Measurements from ENCODE around the gene MRPL36. TPM values are rescaled to one million over a fixed set of nuclear protein-coding genes. Genes with fewer than 3 reads are reported as not detected.

Gene MRPL36
- total and polyA plus RNA-seq, 8 donors, result 4.9 to 101 (median 72.8) TPM

DNA sequence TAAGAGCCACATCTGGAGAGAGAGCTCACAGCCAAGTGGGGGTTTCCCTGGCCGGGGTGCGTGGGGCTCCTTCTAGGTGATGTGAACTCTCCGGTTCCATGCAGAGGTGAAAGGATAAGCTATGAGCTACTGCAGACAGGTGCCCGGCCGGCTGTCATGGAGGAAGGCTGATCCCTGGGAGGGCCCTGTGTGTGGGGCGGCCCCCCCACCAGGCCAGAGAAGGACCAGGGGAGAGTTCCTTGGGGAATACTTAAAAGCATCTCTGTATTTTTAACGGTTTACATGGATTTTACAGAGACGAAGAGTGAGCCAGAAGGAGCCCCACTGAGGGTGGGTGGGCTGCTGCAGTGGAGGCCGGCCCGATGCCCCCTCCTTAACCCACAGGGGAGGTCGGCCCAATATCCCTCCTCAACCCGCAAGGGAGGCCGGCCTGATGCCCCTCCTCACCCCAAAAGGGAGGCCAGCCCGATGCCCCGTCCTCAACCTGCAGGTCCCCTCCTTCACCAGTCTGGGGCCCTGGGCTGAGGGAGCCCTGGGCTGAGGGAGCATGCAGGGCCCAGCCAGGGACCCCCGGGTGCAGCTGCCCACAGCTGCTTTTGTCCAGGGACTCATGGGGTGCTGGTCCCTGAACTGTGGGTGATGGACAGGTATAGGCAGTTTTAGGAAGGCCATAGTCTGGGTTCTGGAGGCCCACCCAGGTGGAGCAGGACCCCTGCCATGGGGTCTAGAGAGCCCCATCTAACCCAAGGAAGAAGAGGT lies 31.9 kb downstream of the MRPL36 start:
- H3K27me3 ChIP-seq, result peaks cover 0 to 57% (median 8%) of the 10 kb centered on the region in 3 donors
- H3K27ac ChIP-seq, result no peak overlapping the region
- TF ChIP-seq POLR2AphosphoS5 (IDR thresholded peaks at IDR 0.05) (no peak), EP300 (IDR thresholded peaks at IDR 0.05) (no peak), POLR2A (IDR thresholded peaks at IDR 0.05) (no peak)
- TF ChIP-seq, protein P1, sequence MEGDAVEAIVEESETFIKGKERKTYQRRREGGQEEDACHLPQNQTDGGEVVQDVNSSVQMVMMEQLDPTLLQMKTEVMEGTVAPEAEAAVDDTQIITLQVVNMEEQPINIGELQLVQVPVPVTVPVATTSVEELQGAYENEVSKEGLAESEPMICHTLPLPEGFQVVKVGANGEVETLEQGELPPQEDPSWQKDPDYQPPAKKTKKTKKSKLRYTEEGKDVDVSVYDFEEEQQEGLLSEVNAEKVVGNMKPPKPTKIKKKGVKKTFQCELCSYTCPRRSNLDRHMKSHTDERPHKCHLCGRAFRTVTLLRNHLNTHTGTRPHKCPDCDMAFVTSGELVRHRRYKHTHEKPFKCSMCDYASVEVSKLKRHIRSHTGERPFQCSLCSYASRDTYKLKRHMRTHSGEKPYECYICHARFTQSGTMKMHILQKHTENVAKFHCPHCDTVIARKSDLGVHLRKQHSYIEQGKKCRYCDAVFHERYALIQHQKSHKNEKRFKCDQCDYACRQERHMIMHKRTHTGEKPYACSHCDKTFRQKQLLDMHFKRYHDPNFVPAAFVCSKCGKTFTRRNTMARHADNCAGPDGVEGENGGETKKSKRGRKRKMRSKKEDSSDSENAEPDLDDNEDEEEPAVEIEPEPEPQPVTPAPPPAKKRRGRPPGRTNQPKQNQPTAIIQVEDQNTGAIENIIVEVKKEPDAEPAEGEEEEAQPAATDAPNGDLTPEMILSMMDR (IDR thresholded peaks at IDR 0.05), result no peak
- no peaks in the 10 kb centered on the region for H3K36me3 ChIP-seq
- WGBS, 5 donors, result 55 to 80% (median 77%) methylated on average over 9 to 16 of the region's 16 CpGs
- intact Hi-C loops (cut with DNase I; ENCODE audit: low total_unique reads), result loop anchor here (10.0 kb wide), 1 partner anchor 277 kb away; no protein-coding TSS in a partner anchor
- no peaks in the 10 kb centered on the region for H3K9me3 ChIP-seq
- no peaks in the 10 kb centered on the region for H3K4me1 ChIP-seq
- H3K4me3 ChIP-seq, result no peak overlapping the region
- DNase-seq, result no peak

DNA sequence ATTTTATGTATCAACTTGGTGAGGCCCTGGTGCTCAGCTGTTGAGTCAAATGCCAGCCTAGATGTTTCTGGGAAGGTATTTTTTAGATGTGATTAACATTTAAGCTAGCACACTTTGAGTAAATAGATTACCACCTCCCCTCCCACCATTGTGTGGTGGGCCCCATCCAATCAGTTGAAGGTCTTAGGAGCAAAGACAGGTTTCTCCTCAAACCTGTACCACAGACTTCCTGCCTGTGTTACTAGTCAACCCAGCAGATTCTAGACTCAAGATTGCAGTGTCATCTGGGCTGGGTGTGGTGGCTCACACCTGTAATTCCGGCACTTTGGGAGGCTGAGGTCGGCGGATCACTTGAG lies 33.8 kb downstream of the MRPL36 start:
- Histone ChIP-seq H3K27me3 (peaks cover 0 to 73% (median 8%) of the 10 kb centered on the region in 3 donors), H3K4me1 (no peaks in the 10 kb centered on the region), H3K9me3 (no peaks in the 10 kb centered on the region), H3K4me3 (no peak overlapping the region), H3K36me3 (no peaks in the 10 kb centered on the region), H3K27ac (no peak overlapping the region)
- WGBS, 5 donors, result 87 to 97% (median 88%) methylated on average over 3 of the region's 3 CpGs
- intact Hi-C loops (cut with DNase I; ENCODE audit: low total_unique reads), result loop anchor here (10.0 kb wide), 1 partner anchor 279 kb away; no protein-coding TSS in a partner anchor
- TF ChIP-seq EP300 (IDR thresholded peaks at IDR 0.05), result no peak
- TF ChIP-seq POLR2AphosphoS5 (IDR thresholded peaks at IDR 0.05), result no peak
- no peak for TF ChIP-seq POLR2A (IDR thresholded peaks at IDR 0.05)
- TF ChIP-seq, protein P1 (IDR thresholded peaks at IDR 0.05), result no peak
- no peak for DNase-seq

DNA sequence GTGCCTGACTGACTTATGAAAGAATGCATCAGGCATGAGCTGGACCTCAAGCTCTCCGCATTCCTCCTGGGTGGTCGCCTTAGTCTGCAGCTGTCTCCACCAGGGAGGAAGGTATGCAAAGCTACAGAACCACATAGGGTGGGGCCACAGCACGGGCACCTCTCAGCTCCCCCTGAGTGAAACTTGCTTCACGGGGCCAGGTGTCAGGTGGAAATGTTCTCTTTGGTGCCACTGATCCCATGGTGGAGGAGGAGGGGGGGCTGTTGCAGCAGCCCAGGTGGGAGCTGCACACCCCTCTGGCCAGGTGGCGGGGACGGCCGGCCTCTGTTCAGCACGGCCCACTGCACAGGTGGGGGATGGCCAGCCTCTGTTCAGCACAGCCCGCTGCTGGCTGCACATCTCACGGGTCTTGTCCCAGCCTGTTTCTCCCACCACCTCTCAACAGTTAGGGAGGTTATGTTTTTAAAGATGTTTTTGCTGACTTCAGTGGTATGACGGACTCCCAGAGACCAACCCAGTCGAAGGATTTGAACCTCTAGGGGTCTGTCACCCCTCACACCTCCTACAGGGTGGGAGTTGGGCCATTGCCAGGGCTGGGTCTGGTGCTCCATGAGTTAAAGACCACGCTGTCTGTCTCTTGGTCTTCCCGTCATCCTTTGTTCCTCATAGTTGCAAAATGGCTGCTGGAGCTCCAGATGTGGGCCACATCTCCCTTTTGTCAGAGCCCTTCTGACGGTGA lies 34.3 kb downstream of the MRPL36 start:
- H3K36me3 ChIP-seq, result no peaks in the 10 kb centered on the region
- no peak for DNase-seq
- TF ChIP-seq POLR2AphosphoS5 (IDR thresholded peaks at IDR 0.05) (no peak), EP300 (IDR thresholded peaks at IDR 0.05) (no peak)
- no peak overlapping the region for H3K4me3 ChIP-seq
- no peaks in the 10 kb centered on the region for H3K4me1 ChIP-seq
- H3K27ac ChIP-seq, result no peak overlapping the region
- peaks cover 0 to 77% (median 8%) of the 10 kb centered on the region in 3 donors for H3K27me3 ChIP-seq
- no peaks in the 10 kb centered on the region for H3K9me3 ChIP-seq
- intact Hi-C loops (cut with DNase I; ENCODE audit: low total_unique reads), result loop anchor here (10.0 kb wide), 1 partner anchor 279 kb away; no protein-coding TSS in a partner anchor
- 74 to 85% (median 83%) methylated on average over 9 to 15 of the region's 15 CpGs for WGBS, 5 donors

DNA sequence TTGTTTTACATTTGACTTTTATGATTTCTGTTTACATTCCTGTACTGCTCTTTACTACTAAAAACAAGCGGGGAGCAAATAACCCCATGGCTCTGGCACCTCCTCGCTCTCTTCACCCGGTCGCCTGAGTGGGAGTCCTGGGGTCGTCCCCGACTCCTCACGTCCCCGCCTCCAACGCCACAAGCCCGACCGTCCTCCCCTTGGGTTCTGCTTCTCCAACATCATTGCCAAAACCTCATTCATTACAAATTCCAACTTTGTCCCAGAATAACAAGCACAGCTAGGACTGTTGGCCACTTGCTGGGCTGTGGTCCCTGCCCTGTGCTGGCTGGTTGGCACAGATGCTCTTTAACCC lies 35.1 kb downstream of the MRPL36 start:
- no peaks in the 10 kb centered on the region for H3K36me3 ChIP-seq
- H3K4me3 ChIP-seq, result no peak overlapping the region
- TF ChIP-seq, protein P1 (IDR thresholded peaks at IDR 0.05), result no peak
- TF ChIP-seq POLR2A (IDR thresholded peaks at IDR 0.05) (no peak), EP300 (IDR thresholded peaks at IDR 0.05) (no peak), POLR2AphosphoS5 (IDR thresholded peaks at IDR 0.05) (no peak)
- H3K4me1 ChIP-seq, result no peaks in the 10 kb centered on the region
- no peaks in the 10 kb centered on the region for H3K9me3 ChIP-seq
- no peak for DNase-seq
- 71 to 87% (median 81%) methylated on average over 11 of the region's 11 CpGs for WGBS, 5 donors
- peaks cover 0 to 72% (median 8%) of the 10 kb centered on the region in 3 donors for H3K27me3 ChIP-seq
- no peak overlapping the region for H3K27ac ChIP-seq
- intact Hi-C loops (cut with DNase I; ENCODE audit: low total_unique reads), result loop anchor here (10.0 kb wide), 1 partner anchor 280 kb away; no protein-coding TSS in a partner anchor
